Skin of body (tissue), 2 donors: ENCODE measurements around the gene RRP36. TPM values are rescaled to one million over a fixed set of nuclear protein-coding genes. Genes with fewer than 3 reads are reported as not detected.
"Not testable (repeated sequence)": the region's sequence is repeated elsewhere in the genome, so short reads cannot be mapped to it uniquely, and the experiment has no call there.

Experiments used
- DNase-seq: peaks from one replicate; lab custom pipeline; 2025; lab: John Stamatoyannopoulos, UW
- total RNA-seq: library from RNA; depleted of rRNA; stranded (reverse); fragments of >200 nt; gene quantifications from one replicate; pipeline ENCODE4 v1.2.3, GENCODE V29; 2014

RRP36 gene
- total RNA-seq, 1 donor from 2014 or later, result 36.2 TPM

DNA sequence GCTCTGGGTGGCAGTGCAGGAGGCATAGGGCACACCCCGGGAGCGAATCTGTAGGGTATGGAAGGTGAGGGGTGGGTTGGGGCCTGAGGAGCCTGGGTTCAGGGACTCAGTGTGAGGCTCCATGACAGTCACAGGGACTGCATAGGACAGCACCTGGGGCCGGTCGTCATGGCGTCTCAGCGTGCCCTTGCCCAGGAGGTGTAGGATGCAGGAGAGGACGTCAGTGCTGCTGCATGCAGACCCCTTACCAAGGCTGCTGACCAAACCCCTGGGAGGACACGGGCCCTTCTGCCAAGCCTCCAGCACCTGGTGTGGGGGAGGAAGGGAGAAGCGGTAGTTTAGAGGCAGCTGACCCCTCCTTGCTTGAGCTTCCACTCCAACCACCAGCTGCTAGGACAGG lies 16.3 kb downstream of the RRP36 start:
- DNase-seq, result no peak

DNA sequence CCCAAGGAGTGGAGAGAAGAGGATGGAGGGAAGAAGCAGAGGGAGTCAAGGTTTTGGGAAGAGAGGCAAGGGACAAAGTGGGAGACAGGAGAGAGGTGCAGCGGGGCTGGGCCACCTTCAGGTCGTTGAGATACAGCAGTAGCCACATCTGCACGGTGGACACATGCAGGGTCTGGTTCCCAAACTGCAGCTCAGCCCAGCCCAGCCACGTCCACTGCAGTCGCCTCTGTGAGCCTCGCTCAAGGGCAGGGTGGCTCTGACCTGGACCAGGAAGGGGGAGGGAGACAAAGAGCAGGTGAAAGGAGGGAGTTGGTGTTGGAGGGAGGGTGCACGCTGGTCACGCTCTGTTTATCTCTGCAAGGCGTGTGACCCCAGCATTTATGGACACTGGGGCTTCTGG lies 17.3 kb downstream of the RRP36 start:
- no peak for DNase-seq

DNA sequence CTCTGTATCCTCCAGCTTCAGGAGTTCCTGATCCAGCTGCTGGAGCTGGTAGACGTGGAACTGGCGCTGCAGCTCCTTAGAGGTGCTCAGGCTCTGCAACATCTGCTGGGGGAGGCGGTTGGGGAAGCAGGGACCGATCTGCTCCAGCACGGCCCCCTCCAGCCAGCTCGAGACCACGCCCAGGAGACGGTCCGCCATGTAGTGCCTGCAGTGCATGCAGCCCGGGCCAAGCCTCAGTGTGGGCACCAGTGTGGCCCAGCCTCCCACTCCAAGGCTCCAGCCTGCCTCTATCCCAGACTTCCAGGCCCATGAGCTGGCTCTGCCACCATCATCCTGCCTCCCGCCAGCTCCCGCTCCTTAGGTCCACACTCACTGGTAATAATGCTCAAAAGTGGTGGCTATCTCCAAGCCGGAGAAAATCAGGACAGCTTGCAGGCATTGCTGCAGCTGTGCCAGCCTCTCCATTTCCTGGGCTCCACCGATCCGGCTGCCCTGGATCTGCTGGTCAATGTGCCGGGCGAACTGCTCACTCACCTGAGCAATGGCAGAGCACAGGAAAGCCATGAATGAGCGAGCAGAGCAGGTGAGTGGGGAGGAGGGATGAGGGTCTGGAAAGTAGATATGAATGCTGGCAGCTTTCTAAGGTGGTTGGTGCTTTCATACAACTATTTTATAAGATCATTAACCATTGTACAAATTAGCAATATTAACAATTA lies 19.3 kb downstream of the RRP36 start:
- DNase-seq, result no peak

DNA sequence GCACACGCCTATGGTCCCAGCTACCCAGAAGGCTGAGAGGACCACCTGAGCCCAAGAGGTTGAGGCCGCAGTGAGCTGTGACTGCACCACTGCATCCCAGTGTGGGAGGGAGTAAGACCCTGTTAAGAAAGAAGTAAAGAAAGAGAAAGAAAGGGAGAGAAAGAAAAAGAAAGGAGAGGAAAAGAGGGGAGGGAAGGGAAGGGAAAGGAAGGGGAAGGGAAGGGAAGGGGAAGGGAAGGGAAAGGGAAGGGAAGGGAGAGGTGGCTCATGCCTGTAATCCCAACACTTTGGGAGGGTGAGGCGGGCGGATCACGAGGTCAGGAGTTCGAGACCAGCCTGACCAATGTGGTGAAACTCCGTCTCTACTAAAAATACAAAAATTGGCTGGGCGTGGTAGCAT lies 20.1 kb downstream of the RRP36 start:
- DNase-seq, result not testable (repeated sequence)

DNA sequence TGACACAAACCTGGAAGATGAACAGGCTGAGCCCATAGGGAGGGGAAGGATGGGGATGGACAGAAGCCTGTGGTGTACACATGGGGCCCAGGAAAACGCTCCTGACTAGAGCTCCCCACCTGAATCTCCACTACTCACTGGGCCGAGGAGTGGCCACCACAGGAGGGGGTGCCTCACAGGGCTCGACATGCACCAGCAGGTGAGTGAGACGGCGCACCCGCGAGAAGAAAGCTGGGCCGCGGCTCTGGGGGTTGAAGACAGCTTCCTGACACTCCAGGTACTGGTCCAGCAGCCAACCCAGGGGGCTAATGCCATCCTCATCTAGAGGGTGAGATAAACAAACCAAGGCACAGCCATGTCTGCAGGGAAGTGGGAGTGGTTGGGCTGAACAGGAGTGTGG lies 21.9 kb downstream of the RRP36 start:
- DNase-seq, result no peak

DNA sequence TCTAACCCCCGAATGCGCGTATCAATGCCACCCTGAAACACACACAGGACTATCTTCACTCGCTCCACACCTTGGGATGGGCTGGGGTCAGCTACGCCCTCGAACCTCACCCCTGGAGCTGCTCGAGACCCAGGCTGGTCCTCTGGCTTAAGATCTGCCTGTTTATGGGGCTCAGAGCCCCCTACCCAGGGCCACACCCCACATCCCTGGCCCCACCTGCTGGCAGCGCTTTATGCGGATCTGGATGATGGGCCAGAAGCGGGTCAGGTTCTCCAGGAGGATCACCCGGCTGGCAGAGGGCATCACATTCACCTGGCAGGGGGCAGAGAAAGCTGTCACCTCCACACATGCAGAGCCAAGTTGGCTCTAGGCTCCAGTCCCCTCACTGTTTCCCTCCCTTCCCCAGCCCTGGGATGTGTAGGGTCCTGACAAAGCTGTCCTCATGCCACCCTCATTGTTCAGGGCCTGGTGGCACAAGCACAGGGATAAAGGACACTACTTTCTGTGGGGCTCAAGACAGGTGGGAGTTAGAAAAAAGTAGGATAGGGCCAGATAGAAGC lies 24.0 kb downstream of the RRP36 start:
- DNase-seq, result no peak

DNA sequence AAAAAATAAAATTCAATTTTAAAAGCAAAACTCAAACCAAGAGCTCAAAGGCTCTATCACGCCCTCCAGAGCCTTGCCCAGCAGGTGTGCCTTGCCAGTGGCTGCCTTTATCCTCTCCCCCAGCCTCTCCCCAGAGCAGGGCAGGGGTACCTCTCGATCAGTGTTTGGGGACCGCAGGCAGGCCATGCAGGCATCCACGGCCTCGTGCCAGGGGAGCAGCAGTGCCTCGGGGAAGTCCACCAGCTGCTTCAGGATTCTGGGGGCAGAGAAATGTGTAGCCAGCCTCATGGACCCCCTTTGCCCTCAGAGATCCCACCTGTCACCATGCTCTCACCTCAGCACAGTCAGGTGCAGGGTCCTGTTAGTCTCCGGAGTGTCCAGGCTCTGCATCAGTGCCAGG lies 26.6 kb downstream of the RRP36 start:
- no peak for DNase-seq

DNA sequence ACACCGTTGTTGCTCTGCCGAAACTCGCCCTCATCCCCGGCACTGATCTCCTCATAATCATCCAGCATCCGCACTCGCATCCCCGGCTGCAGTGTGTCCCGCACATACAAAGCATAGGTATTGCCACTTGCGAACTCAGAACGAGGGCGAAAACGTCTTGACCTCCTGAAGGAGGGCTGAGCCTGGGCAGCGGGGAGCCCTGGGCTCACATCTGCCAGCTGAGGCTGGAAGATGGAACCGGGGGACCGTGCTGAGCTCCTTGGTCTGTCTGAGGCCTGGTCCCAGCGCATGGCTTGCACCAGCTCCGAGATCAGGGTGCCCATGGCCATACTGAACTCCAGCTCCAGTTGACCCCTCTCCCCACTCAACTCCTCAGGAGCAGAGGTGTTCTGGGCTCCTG lies 29.6 kb downstream of the RRP36 start:
- DNase-seq, result no peak

DNA sequence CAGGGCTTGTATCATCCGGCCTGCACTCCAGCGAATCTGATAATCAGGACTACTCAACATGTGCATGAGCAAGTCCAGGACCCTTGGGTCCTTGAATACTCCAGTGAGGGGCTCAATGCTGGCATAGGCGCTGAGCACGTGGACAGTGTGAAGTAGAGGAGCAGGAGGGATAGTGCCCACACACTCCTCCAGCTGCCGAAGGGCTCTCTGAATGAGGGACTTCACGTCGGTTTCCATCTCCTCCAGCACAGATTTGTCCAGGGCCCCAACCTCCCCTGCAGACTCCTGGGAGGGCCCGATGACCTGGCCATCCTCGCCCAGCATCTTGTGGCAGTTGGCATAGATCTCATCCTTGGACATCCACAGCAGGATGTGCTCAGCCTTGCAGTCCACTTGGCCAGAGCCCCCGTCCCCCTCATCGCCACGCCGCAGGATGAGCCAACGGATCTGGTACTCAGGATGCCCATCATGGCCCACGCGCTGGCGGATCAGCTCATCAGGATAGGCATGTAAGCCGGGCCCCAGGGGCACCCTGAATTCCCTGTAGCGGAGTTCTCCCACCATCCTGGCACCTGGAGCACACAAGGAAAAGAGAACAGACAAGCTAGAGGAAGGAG lies 30.9 kb downstream of the RRP36 start:
- no peak for DNase-seq

DNA sequence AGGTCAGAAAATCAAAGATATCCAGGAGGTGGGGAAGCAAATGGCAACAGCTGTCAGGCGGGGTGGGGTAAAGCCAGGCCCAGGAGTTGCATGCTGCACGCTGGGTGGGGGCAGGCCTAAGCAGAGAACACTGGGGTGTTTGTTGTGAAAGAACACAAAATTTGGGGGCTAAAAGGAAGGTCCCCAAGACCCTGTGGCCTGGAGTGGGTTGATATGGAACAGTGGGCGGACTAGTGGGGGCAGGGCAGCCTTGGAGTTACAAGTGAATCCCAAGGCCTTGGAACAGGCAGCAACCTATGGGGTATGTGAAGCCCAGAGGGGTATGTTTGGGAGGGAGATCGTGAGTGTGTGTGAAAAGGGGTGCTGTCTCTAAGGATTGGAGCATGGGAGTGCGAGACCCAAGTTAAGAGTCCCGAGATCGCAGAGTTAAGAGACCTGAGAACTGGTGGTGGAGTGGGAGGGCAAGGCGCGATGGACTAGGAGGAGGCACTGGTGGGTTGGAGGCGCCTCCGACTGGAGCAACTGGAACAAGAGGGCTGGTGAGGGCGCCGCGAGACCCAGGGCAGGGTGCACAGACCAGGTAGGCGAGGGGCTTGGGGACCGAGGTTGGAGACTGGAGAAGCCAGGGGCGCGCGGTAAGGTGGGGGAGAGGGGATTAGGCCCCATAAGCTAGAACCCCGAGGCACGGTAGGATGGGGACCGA lies 31.6 kb downstream of the RRP36 start:
- no peak for DNase-seq

DNA sequence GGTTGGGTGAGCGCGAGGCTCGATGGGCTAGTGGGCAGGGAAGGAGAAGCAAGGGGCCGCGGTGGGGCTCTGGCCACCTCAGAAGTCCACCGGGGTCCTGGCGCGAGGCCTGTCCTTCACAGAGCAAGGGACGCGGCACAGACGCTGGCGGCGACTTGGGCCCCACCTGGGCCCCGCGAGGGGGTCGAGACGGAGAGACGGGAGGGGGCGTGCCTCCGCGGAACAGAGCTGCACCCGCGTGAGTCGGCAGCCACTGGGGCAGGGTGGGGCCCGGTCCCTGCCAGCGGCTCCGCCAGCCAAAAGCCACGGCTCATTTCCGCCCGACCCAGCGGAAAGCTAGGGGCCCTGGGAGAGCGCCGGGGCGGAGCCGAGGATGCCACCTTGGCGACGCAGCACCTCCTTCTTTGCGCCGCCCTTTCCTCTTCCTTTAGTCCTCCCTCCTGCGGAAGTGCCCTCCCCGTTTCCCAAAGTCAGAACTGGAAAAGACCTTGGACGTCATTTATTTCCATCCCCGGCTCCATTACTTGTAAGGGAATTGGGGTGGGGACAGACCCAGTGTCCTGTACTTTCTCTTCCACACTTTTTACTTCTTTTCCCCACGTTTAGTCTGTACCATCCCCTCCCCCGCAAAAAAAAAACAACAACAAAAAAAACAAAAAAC lies 32.3 kb downstream of the RRP36 start, which contains the start of gene CUL7:
CUL7 (minus strand) TSS at position 307 of the 661 bp plus-strand sequence. CDS start 1,063 bp downstream, outside the sequence.
- DNase-seq, result peak; percentile 97

DNA sequence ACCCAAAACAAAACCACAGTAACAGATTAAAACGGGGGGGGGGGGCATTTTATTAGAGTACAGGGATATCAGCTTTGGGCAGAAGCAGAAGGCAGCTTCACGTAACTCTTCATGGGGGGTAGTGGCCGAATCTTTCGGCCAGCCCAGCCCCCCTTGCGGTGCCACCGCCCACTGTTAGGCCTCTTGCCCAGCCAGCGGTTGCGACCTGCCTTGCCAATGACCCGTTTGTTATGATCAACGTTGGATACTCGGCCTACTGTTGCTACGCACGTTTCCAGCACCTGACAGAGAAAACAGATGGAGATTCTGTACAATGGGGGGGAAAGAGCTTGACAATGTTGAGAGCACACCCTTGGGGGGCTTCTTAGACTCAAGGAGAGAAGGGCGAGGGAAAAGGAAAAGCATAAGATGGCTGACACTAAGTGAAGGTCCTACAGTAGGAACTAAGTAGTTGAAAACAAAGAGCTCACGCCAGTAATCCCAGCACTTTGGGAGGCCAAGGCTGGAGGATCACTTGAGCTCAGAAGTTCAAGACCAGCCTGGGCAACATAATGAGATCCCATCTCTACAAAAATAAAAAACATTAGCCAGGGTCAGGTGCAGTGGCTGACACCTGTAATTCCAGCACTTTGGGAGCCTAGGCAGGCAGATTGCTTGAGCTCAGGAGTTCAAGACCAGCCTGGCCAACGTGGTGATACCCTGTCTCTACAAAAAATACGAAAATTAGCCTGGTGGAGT lies 33.0 kb downstream of the RRP36 start:
- DNase-seq, result no peak

DNA sequence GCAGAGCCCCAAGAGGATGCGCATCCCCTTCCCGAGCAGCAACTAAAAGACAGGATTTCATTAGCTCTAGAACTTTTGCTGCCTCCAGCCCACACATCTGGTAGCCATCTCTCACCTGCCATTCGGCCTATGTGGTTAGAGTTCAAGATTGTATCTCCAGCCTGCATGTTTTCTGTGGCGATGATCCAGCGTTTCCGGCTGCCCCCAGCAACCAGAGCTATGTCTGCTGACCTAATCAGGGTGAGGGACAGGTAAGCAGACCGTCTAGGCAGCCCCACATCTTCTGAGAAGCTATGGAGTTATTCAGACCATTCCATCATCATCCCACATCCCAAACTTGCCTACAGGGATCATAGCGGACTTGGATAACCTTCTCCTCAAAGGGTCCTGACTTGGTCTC lies 34.5 kb downstream of the RRP36 start:
- no peak for DNase-seq

DNA sequence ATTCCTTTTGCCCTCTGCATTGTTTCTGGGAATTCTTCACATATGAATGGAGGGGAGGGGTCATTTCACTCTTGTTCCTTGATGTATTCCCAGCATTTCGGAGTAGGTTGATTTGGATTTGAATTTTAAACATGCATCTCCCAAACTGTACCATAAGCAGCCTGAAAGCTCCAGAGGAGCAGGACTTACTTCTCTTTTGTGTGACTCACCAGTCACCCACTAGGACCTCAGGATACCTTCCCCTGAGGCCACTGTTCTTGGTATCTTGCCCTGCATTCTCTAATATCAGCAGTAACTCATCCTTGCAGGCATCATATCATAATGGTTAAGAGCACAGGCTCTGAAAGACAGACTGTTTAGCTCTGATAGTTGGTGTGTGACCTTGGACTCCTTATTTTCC lies 37.1 kb downstream of the RRP36 start:
- no peak for DNase-seq

DNA sequence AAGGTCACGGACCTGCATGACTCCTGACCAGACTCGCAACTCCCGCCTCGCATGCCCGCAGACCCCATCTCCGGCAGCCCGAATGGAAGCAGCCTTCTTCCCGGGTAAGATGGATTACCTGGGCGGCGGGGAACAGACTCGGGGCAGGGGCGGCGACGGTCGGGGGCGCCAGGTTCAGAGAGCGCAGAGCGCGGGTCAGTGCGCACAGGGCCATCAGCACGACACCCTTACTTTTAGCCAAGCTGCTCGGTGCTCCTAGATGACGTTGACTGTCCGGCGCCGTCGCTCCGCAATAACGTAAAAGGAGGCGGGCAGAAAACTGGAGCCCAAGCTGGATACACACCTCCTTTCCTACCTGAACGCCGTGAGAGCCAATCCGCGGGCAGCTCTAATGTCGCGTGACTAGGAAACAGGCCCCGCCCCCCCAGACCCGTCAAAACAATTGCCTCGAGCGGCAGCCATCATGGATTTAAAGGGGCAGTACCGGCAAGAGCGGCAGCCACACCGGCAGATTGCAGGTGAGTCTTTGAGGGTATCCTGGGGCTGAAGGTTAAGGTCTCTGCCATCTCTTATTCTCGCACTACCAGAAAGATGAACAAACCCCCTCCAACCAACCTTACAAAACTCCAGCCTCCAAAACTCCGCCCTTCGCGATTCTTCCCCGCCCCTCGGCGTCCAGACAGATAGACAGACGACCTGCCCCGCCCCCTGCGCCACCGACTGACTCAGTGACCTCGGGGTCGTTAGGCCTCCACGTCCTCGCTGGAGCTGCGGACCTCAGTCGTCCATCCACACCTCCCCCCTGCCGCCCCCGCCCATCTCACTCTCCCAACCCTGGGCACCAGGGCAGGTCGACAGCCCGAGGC lies 38.0 kb downstream of the RRP36 start, which contains the start of the genes KLC4 and MRPL2:
KLC4 (plus strand) TSS at position 464 of the 866 bp plus-strand sequence. CDS start 1,705 bp downstream, outside the sequence.
MRPL2 (minus strand) TSS at position 267 of the 866 bp plus-strand sequence; CDS start at position 214, 53 bp downstream.
- peak; percentile 98 for DNase-seq

DNA sequence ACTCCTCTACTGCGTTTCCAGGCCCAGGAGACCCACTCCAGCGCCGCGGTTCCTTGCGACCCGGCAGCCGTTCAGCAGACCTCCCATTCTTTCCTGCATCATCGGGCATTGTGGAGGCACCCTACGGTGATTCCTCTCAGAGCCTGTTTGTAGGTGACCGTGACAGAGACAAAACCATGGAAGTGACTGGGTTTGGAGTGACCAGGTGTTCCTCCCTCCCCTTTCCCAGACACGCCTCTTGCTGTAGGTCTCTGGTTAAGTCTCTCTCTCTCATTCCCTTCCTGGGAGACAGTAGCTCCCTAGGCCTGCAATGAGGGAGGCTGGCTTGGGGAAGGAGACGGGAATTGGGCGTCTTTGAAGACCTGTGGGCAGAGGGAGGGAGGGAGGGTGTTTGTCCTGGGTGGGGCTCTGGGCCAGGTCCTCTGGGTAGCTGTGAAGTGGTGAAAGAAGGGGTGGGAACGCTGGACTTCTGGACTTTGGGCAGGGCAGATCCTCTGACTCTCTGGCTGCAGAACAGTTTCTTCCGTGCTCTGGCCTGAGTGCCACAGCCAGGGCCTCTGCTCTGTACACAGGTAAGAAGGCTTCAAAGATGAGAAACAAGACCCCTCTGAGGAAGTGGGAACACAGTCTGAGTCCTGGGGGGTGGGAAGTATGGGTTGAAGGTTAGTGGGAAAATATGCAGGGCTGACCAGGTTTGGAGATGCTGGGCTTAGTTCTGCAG lies 38.8 kb downstream of the RRP36 start:
- DNase-seq, result no peak

DNA sequence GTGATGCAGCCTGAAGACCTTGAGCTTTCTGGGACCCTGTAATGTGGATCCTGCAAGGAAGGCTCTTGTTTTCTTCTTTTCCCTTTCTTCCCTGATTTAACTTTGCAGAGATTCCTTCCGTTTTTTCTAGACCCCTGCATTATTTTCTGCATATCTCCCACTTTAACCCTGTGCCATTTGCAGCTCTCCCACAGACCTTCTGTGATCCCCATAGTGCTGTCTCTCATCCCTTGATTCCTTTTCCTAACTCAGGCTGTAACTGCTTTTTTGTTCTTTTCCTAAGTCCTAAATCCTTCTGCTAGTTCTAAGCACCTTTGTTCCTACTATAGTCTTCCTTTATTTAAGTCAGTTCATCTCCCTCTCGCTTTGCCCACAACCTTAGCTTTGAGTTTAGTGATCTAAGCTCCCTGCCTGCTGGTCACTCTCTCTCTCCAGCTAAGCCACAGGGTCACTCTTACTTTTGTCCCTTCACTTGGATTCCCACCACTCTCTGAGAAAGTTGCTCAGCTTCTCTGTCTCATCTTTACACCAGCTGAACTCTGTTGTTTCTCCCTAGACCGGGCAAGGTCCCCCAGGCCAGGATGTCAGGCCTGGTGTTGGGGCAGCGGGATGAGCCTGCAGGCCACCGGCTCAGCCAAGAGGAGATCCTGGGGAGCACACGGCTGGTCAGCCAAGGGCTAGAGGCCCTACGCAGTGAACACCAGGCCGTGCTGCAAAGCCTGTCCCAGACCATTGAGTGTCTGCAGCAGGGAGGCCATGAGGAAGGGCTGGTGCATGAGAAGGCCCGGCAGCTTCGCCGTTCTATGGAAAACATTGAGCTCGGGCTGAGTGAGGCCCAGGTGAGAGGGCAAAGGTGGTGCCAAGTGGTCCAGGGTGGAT lies 39.6 kb downstream of the RRP36 start:
- no peak for DNase-seq

DNA sequence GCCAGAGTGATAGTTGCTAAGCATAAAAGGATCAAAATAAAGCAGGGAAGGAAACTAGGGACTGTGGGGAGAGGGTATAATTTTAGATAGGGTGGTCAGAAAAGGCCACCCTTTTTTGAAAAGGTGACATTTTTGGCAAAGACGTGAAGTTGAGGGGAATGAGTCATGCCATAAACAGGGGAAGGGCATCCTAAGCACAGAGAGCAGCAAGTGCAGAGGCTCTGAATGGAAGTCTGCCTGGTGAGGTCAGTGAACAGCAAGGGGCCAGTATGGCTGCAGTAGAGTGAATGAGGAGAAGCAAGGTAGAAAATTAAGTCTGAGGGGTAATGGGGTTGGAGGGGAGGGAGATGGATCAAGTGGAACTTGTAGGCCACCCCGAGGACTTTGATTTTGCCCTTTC lies 40.4 kb downstream of the RRP36 start:
- no peak for DNase-seq
